Kidney epithelial cell (primary cell): ENCODE results near the gene LSM4. TPM values are rescaled to one million over a fixed set of nuclear protein-coding genes. Genes with fewer than 3 reads are reported as not detected.

Experiments
- DNase-seq: peaks from one replicate; pipeline ENCODE4 v3.0.0-alpha.2; 2010; ENCODE audit warnings: low read depth
- H3K27me3 ChIP-seq: 2 replicates; pipeline ENCODE4 v1.6.0; 2011; ENCODE audit warnings: low read length; ENCODE audit not compliant: control insufficient read depth, insufficient read depth
- H3K36me3 ChIP-seq: 2 replicates; pipeline ENCODE4 v1.5.1; 2011; ENCODE audit warnings: low read length; ENCODE audit not compliant: control insufficient read depth, insufficient read depth
- H3K4me3 ChIP-seq: 2 replicates; pipeline ENCODE4 v1.5.1; 2011; ENCODE audit warnings: low read depth, mild to moderate bottlenecking, control low read depth, low read length
- CTCF ChIP-seq: IDR thresholded peaks from 2 replicates; pipeline ENCODE4 v1.5.1; 2011; ENCODE audit warnings: mild to moderate bottlenecking, moderate library complexity, low read length, control low read depth, inconsistent platforms; ENCODE audit not compliant: insufficient read depth, poor library complexity, severe bottlenecking
- total RNA-seq: library from RNA; depleted of rRNA; stranded (reverse); fragments of >200 nt; gene quantifications from 2 replicates; pipeline ENCODE4 v1.2.3, GENCODE V29; 2015

The LSM4 gene
- total RNA-seq, 1 donor from 2014 or later, result 367 TPM

- no peak overlapping the region for H3K4me3 ChIP-seq
- no peaks in the 10 kb centered on the region for H3K27me3 ChIP-seq
- no peak for TF ChIP-seq CTCF
- no peak for DNase-seq
- no peaks in the 10 kb centered on the region for H3K36me3 ChIP-seq
Measured at GRCh38 chr19:18338541-18338940, 15.7 kb upstream of the LSM4 start.

GRCh38 chr19:18336121-18336520, 13.2 kb upstream of the LSM4 start:
- no peak for TF ChIP-seq CTCF
- Histone ChIP-seq H3K36me3 (no peaks in the 10 kb centered on the region), H3K4me3 (no peak overlapping the region), H3K27me3 (no peaks in the 10 kb centered on the region)
- DNase-seq, result no peak

- no peak for DNase-seq
- no peak for TF ChIP-seq CTCF
- Histone ChIP-seq H3K27me3 (no peaks in the 10 kb centered on the region), H3K4me3 (no peak overlapping the region), H3K36me3 (no peaks in the 10 kb centered on the region)
Measured at GRCh38 chr19:18333680-18334079, 10.8 kb upstream of the LSM4 start.

GRCh38 chr19:18332917-18333530, 10.1 kb upstream of the LSM4 start:
- Histone ChIP-seq H3K27me3 (no peaks in the 10 kb centered on the region), H3K4me3 (no peak overlapping the region), H3K36me3 (no peaks in the 10 kb centered on the region)
- TF ChIP-seq CTCF, result no peak
- no peak for DNase-seq

GRCh38 chr19:18330868-18331267, 8.0 kb upstream of the LSM4 start:
- no peak for TF ChIP-seq CTCF
- Histone ChIP-seq H3K36me3 (no peaks in the 10 kb centered on the region), H3K27me3 (no peaks in the 10 kb centered on the region), H3K4me3 (no peak overlapping the region)
- no peak for DNase-seq

GRCh38 chr19:18329035-18329376, 6.1 kb upstream of the LSM4 start:
- Histone ChIP-seq H3K36me3 (no peaks in the 10 kb centered on the region), H3K27me3 (no peaks in the 10 kb centered on the region), H3K4me3 (peak overlapping the region; percentile 34)
- no peak for DNase-seq
- no peak for TF ChIP-seq CTCF
